ENCODE results near the gene ZFYVE16. TPM values are rescaled to one million over a fixed set of nuclear protein-coding genes. Genes with fewer than 3 reads are reported as not detected.

The ZFYVE16 gene
- polyA plus RNA-seq, 1 donor from 2014 or later = 75.8 TPM

DNA sequence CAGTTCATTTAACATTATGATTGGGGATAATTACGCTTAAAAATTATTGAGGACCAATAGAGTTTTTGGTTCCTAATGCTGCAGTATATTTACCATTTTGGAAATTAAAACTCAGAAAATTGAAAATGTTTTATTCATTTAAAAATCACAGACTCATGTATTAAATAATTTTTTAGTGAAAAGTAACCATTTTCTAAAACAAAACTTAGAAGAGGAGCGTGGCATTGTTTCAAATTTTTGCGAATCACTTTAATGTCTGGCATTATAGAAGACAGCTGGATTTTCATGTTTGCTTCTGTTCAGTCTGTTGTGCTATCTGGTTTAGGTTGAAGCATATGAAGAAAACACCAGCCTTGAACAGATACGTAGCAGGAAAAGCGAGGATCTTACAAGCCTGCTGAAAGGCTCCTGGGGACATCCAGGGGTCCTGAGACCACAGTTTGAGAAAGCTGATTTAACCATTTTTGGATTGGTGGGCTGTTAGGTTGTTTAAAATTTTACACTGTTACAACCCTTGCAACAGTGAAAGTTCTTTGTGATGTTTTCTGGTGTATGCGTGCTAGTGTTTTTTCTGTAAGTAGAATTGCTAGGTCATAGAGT lies 1.6 kb downstream of the ZFYVE16 start:
- no peaks in the 10 kb centered on the region for H3F3A ChIP-seq (ENCODE audit: insufficient read depth, low read length, poor library complexity, severe bottlenecking)
- H3K36me3 ChIP-seq (ENCODE audit: insufficient read depth, low read length) = no peaks in the 10 kb centered on the region
- H3K79me2 ChIP-seq (replicated peaks; ENCODE audit: insufficient read depth, low read length) = peaks cover 51% of the 10 kb centered on the region
- H3K9me3 ChIP-seq (ENCODE audit: low read length) = no peaks in the 10 kb centered on the region
- H4K20me1 ChIP-seq (ENCODE audit: insufficient read depth) = no peaks in the 10 kb centered on the region
- H3K9me2 ChIP-seq (ENCODE audit: insufficient read depth, low read length) = no peaks in the 10 kb centered on the region
- peak overlapping the region; percentile 17 for H3K9ac ChIP-seq (ENCODE audit: low read length)
- H3K27ac ChIP-seq (ENCODE audit: low read length) = no peak overlapping the region
- H3K4me3 ChIP-seq (ENCODE audit: low read length) = peak overlapping the region; percentile 92
- TF ChIP-seq POLR2AphosphoS5 (IDR thresholded peaks at IDR 0.05) (no peak), EP300 (conservative IDR thresholded peaks at IDR 0.05; ENCODE audit: poor library complexity, severe bottlenecking) (no peak), MXI1 (conservative IDR thresholded peaks at IDR 0.05; ENCODE audit: poor library complexity, severe bottlenecking) (no peak), TAF1 (IDR thresholded peaks at IDR 0.05; ENCODE audit: low read depth) (no peak), EZH2 (IDR thresholded peaks at IDR 0.05; ENCODE audit: borderline replicate concordance, insufficient read depth, low read length, poor library complexity, severe bottlenecking) (no peak), SMC3 (conservative IDR thresholded peaks at IDR 0.05; ENCODE audit: poor library complexity) (no peak), RAD21 (conservative IDR thresholded peaks at IDR 0.05) (no peak)
- TF ChIP-seq, protein P1, sequence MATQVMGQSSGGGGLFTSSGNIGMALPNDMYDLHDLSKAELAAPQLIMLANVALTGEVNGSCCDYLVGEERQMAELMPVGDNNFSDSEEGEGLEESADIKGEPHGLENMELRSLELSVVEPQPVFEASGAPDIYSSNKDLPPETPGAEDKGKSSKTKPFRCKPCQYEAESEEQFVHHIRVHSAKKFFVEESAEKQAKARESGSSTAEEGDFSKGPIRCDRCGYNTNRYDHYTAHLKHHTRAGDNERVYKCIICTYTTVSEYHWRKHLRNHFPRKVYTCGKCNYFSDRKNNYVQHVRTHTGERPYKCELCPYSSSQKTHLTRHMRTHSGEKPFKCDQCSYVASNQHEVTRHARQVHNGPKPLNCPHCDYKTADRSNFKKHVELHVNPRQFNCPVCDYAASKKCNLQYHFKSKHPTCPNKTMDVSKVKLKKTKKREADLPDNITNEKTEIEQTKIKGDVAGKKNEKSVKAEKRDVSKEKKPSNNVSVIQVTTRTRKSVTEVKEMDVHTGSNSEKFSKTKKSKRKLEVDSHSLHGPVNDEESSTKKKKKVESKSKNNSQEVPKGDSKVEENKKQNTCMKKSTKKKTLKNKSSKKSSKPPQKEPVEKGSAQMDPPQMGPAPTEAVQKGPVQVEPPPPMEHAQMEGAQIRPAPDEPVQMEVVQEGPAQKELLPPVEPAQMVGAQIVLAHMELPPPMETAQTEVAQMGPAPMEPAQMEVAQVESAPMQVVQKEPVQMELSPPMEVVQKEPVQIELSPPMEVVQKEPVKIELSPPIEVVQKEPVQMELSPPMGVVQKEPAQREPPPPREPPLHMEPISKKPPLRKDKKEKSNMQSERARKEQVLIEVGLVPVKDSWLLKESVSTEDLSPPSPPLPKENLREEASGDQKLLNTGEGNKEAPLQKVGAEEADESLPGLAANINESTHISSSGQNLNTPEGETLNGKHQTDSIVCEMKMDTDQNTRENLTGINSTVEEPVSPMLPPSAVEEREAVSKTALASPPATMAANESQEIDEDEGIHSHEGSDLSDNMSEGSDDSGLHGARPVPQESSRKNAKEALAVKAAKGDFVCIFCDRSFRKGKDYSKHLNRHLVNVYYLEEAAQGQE (IDR thresholded peaks at IDR 0.05; ENCODE audit: borderline replicate concordance) = no peak
- TF ChIP-seq, protein P2, sequence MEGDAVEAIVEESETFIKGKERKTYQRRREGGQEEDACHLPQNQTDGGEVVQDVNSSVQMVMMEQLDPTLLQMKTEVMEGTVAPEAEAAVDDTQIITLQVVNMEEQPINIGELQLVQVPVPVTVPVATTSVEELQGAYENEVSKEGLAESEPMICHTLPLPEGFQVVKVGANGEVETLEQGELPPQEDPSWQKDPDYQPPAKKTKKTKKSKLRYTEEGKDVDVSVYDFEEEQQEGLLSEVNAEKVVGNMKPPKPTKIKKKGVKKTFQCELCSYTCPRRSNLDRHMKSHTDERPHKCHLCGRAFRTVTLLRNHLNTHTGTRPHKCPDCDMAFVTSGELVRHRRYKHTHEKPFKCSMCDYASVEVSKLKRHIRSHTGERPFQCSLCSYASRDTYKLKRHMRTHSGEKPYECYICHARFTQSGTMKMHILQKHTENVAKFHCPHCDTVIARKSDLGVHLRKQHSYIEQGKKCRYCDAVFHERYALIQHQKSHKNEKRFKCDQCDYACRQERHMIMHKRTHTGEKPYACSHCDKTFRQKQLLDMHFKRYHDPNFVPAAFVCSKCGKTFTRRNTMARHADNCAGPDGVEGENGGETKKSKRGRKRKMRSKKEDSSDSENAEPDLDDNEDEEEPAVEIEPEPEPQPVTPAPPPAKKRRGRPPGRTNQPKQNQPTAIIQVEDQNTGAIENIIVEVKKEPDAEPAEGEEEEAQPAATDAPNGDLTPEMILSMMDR (IDR thresholded peaks at IDR 0.05; ENCODE audit: poor library complexity, severe bottlenecking) = no peak
- H3K4me2 ChIP-seq (ENCODE audit: low read length) = peak overlapping the region; percentile 50
- no peak overlapping the region for H2AFZ ChIP-seq (ENCODE audit: low read depth, low read length)
- H3K27me3 ChIP-seq (ENCODE audit: insufficient read depth, low read depth, low read length) = no peaks in the 10 kb centered on the region

- no peaks in the 10 kb centered on the region for H3K36me3 ChIP-seq (ENCODE audit: insufficient read depth, low read length)
- no peaks in the 10 kb centered on the region for H3K9me3 ChIP-seq (ENCODE audit: low read length)
- peaks cover 53% of the 10 kb centered on the region for H3K79me2 ChIP-seq (replicated peaks; ENCODE audit: insufficient read depth, low read length)
- H3F3A ChIP-seq (ENCODE audit: insufficient read depth, low read length, poor library complexity, severe bottlenecking) = no peaks in the 10 kb centered on the region
- TF ChIP-seq, protein P1 (IDR thresholded peaks at IDR 0.05; ENCODE audit: borderline replicate concordance) = no peak
- TF ChIP-seq POLR2AphosphoS5 (IDR thresholded peaks at IDR 0.05) = no peak
- no peak for TF ChIP-seq MXI1 (conservative IDR thresholded peaks at IDR 0.05; ENCODE audit: poor library complexity, severe bottlenecking)
- no peak for TF ChIP-seq EZH2 (IDR thresholded peaks at IDR 0.05; ENCODE audit: borderline replicate concordance, insufficient read depth, low read length, poor library complexity, severe bottlenecking)
- TF ChIP-seq, protein P2 (IDR thresholded peaks at IDR 0.05; ENCODE audit: poor library complexity, severe bottlenecking) = no peak
- no peak for TF ChIP-seq SMC3 (conservative IDR thresholded peaks at IDR 0.05; ENCODE audit: poor library complexity)
- no peak for TF ChIP-seq EP300 (conservative IDR thresholded peaks at IDR 0.05; ENCODE audit: poor library complexity, severe bottlenecking)
- no peak for TF ChIP-seq TAF1 (IDR thresholded peaks at IDR 0.05; ENCODE audit: low read depth)
- no peak for TF ChIP-seq RAD21 (conservative IDR thresholded peaks at IDR 0.05)
- no peak overlapping the region for H3K4me2 ChIP-seq (ENCODE audit: low read length)
- H2AFZ ChIP-seq (ENCODE audit: low read depth, low read length) = no peak overlapping the region
- H3K4me3 ChIP-seq (ENCODE audit: low read length) = no peak overlapping the region
- no peak overlapping the region for H3K27ac ChIP-seq (ENCODE audit: low read length)
- no peak overlapping the region for H3K9ac ChIP-seq (ENCODE audit: low read length)
- H3K27me3 ChIP-seq (ENCODE audit: insufficient read depth, low read depth, low read length) = no peaks in the 10 kb centered on the region
- H4K20me1 ChIP-seq (ENCODE audit: insufficient read depth) = no peaks in the 10 kb centered on the region
- no peaks in the 10 kb centered on the region for H3K9me2 ChIP-seq (ENCODE audit: insufficient read depth, low read length)
Observed at GRCh38 chr5:80411589-80412219, 3.8 kb downstream of the ZFYVE16 start.
